HEK293 (cell line): ENCODE measurements around the gene XYLT2.

ENCODE experiments used
- CTCF ChIA-PET: fragments of 350-600 bp; formaldehyde crosslinking; extraction: SDS; loops from one replicate; lab custom pipeline; 2021; ENCODE audit warnings: antibody characterized with exemption; lab: Yijun Ruan, JAX
- POLR2A ChIA-PET: fragments of 300-600 bp; formaldehyde crosslinking; extraction: SDS; loops from one replicate; lab custom pipeline; 2020; ENCODE audit warnings: antibody characterized with exemption, inconsistent platforms; lab: Yijun Ruan, JAX
- H3K27ac ChIP-seq: fragments of 200-500 bp; sonication (Bioruptor generic); 2 replicates; pipeline ENCODE4 v1.5.1; 2014; ENCODE audit warnings: low read depth, low read length, control low read depth, inconsistent platforms; ENCODE audit errors: extremely low read depth
- H3K36me3 ChIP-seq, 2 experiments: fragments of 200-500 bp in 1 of 2; sonication (Bioruptor generic) in 1 of 2; 1 replicate in 1 of 2; 2 replicates in 1 of 2; pipeline ENCODE4 v1.5.1; 2014 to 2017; ENCODE audit warnings: inconsistent platforms in 2 of 2, low read length in 2 of 2; ENCODE audit not compliant: control insufficient read depth in 2 of 2, insufficient read depth in 1 of 2
- H3K4me1 ChIP-seq: fragments of 200-500 bp; sonication (Bioruptor generic); 2 replicates; pipeline ENCODE4 v1.5.1; 2014; ENCODE audit warnings: mild to moderate bottlenecking, low read length, inconsistent platforms; ENCODE audit not compliant: control insufficient read depth, insufficient read depth
- H3K4me3 ChIP-seq: 2 replicates; pipeline ENCODE4 v1.5.1; 2011; ENCODE audit warnings: low read depth, mild to moderate bottlenecking, control low read depth, low read length, moderate library complexity
- H3K9me3 ChIP-seq: fragments of 200-500 bp; sonication (Bioruptor generic); 2 replicates; pipeline ENCODE4 v1.5.1; 2014; ENCODE audit warnings: low read depth, low read length, inconsistent platforms; ENCODE audit not compliant: control insufficient read depth, insufficient read depth
- CTCF ChIP-seq: fragments of 450-650 bp; formaldehyde crosslinking; IDR thresholded peaks from 2 replicates; pipeline ENCODE4 v1.5.1; 2016; ENCODE audit warnings: missing biosample characterization, missing genetic modification characterization
- GLI2 ChIP-seq: fragments of 450-650 bp; formaldehyde crosslinking; IDR thresholded peaks from 2 replicates; pipeline ENCODE4; 2017; ENCODE audit warnings: missing biosample characterization, missing genetic modification characterization, low read depth, borderline replicate concordance
- KLF8 ChIP-seq: fragments of 450-650 bp; formaldehyde crosslinking; IDR thresholded peaks from 2 replicates; pipeline ENCODE4 v1.5.1; 2016; ENCODE audit warnings: missing biosample characterization, missing genetic modification characterization
- SCRT2 ChIP-seq: fragments of 450-650 bp; formaldehyde crosslinking; IDR thresholded peaks from 2 replicates; pipeline ENCODE4 v1.5.1; 2016; ENCODE audit warnings: missing biosample characterization, missing genetic modification characterization
- ZFP69B ChIP-seq: fragments of 450-650 bp; formaldehyde crosslinking; IDR thresholded peaks from 2 replicates; pipeline ENCODE4 v1.5.1; 2016; ENCODE audit warnings: missing biosample characterization, missing genetic modification characterization
- ZNF169 ChIP-seq: fragments of 450-650 bp; formaldehyde crosslinking; IDR thresholded peaks from 2 replicates; pipeline ENCODE4 v1.5.1; 2016; ENCODE audit warnings: missing biosample characterization, missing genetic modification characterization
- ZNF175 ChIP-seq: fragments of 450-650 bp; formaldehyde crosslinking; IDR thresholded peaks from 2 replicates; pipeline ENCODE4 v1.5.1; 2016; ENCODE audit warnings: missing biosample characterization, missing genetic modification characterization
- ZNF211 ChIP-seq: fragments of 450-650 bp; formaldehyde crosslinking; IDR thresholded peaks from 2 replicates; pipeline ENCODE4 v1.5.1; 2016; ENCODE audit warnings: low read depth, missing biosample characterization, missing genetic modification characterization
- ZNF274 ChIP-seq, 2 experiments: fragments of 200-500 bp in 1 of 2; fragments of 450-650 bp in 1 of 2; sonication (Bioruptor generic) in 1 of 2; formaldehyde crosslinking in 1 of 2; IDR thresholded peaks; 2 replicates each; pipeline versions ENCODE4 v1.5.1 to v1.6.1; 2014 to 2016; ENCODE audit warnings: borderline replicate concordance in 1 of 2, inconsistent platforms in 1 of 2, low read length in 1 of 2, missing biosample characterization in 1 of 2, missing genetic modification characterization in 1 of 2
- ZNF302 ChIP-seq: fragments of 450-650 bp; formaldehyde crosslinking; IDR thresholded peaks from 2 replicates; pipeline ENCODE4 v1.5.1; 2016; ENCODE audit warnings: missing biosample characterization, missing genetic modification characterization, low read depth
- ZNF473 ChIP-seq: fragments of 450-650 bp; formaldehyde crosslinking; IDR thresholded peaks from 2 replicates; pipeline ENCODE4 v1.5.1; 2017; ENCODE audit warnings: missing biosample characterization, missing genetic modification characterization
- ZNF501 ChIP-seq: fragments of 450-650 bp; formaldehyde crosslinking; IDR thresholded peaks from 2 replicates; pipeline ENCODE4 v1.5.1; 2016; ENCODE audit warnings: missing biosample characterization, missing genetic modification characterization
- ZNF529 ChIP-seq: fragments of 450-650 bp; formaldehyde crosslinking; IDR thresholded peaks from 2 replicates; pipeline ENCODE4 v1.5.1; 2017; ENCODE audit warnings: missing genetic modification characterization, missing biosample characterization; ENCODE audit not compliant: insufficient replicate concordance
- ZSCAN16 ChIP-seq: fragments of 450-650 bp; formaldehyde crosslinking; IDR thresholded peaks from 2 replicates; pipeline ENCODE4 v1.5.1; 2016; ENCODE audit warnings: missing biosample characterization, missing genetic modification characterization
- ZSCAN30 ChIP-seq: fragments of 450-650 bp; IDR thresholded peaks from 2 replicates; pipeline ENCODE4 v1.5.1; 2018; ENCODE audit warnings: missing biosample characterization, mild to moderate bottlenecking, missing genetic modification characterization, moderate library complexity

XYLT2 gene

GRCh38 chr17:50406578-50406977, 60.7 kb downstream of the XYLT2 start:
- TF ChIP-seq ZNF274 (IDR thresholded peaks at IDR 0.05; ENCODE audit: low read length): no peak
- TF ChIP-seq ZNF274 (tag by site-specific recombination; IDR thresholded peaks at IDR 0.05; ENCODE audit: borderline replicate concordance): no peak
- TF ChIP-seq SCRT2: no peak
- TF ChIP-seq ZNF302 (tag by site-specific recombination): no peak
- no peak for TF ChIP-seq KLF8 (tag by site-specific recombination)
- no peak for TF ChIP-seq GLI2 (tag by site-specific recombination)
- no peak for TF ChIP-seq CTCF (tag by site-specific recombination)
- TF ChIP-seq ZNF473 (tag by site-specific recombination): no peak
- TF ChIP-seq ZNF175 (tag by site-specific recombination): no peak
- no peak for TF ChIP-seq ZSCAN30 (tag by site-specific recombination)
- no peak for TF ChIP-seq ZNF211
- POLR2A ChIA-PET: interaction anchor here (1.1 kb wide), 1 partner anchor 9 kb away, joined by 4 read pairs; the partner anchor contains the start of gene LRRC59
- Histone ChIP-seq H3K4me3 (no peak overlapping the region), H3K4me1 (no peaks in the 10 kb centered on the region), H3K36me3 (no peaks in the 10 kb centered on the region), H3K9me3 (no peaks in the 10 kb centered on the region), H3K27ac (no peak overlapping the region)
- CTCF ChIA-PET: interaction anchor here (3.4 kb wide), 1 partner anchor 9 kb away, joined by 39 read pairs; the partner anchor contains the start of gene LRRC59

GRCh38 chr17:50407921-50408320, 62.0 kb downstream of the XYLT2 start:
- POLR2A ChIA-PET: interaction anchor here (1.9 kb wide), 1 partner anchor 11 kb away, joined by 5 read pairs; the partner anchor contains the start of gene LRRC59
- H3K9me3 ChIP-seq: no peaks in the 10 kb centered on the region
- CTCF ChIA-PET: interaction anchor here (0.7 to 3.4 kb wide), 2 partner anchors 10 to 93 kb away, joined by 6 to 39 read pairs; partner anchors contain the start of gene LRRC59
- H3K27ac ChIP-seq: no peak overlapping the region
- no peak for TF ChIP-seq SCRT2
- no peak for TF ChIP-seq ZNF501
- TF ChIP-seq ZFP69B (tag by site-specific recombination): no peak
- no peak for TF ChIP-seq ZNF169 (tag by site-specific recombination)
- TF ChIP-seq ZSCAN16 (tag by site-specific recombination): no peak
- no peak for TF ChIP-seq ZNF529 (tag by site-specific recombination)
- no peaks in the 10 kb centered on the region for H3K4me1 ChIP-seq
- no peaks in the 10 kb centered on the region for H3K36me3 ChIP-seq
- H3K4me3 ChIP-seq: no peak overlapping the region
